NCI-H774 (cell line): ENCODE results near the gene HSD17B7.

ENCODE experiments used
- DNase-seq: peaks from one replicate; lab custom pipeline; 2025; lab: John Stamatoyannopoulos, UW

The HSD17B7 gene

DNA sequence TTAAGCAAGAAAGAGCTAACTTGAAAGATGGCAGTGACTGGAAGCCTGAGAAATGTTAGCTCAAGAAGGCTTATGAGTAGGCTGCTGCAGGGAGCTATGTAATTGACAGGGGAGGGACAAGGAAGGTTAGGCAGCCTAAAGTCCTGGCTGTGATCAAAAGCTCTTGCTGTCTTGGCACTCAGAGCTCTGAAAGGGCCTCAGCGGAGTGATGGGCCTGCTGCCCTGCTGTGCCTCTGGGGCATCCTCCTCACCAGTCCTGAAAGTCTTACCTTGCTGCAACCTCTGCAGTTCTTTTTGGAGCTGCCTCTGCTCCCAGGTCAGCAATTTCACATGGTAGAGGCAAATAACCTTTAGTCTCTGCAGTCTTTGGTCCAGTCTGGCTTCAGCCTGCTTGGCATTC lies 68.7 kb downstream of the HSD17B7 start:
- no peak for DNase-seq

DNA sequence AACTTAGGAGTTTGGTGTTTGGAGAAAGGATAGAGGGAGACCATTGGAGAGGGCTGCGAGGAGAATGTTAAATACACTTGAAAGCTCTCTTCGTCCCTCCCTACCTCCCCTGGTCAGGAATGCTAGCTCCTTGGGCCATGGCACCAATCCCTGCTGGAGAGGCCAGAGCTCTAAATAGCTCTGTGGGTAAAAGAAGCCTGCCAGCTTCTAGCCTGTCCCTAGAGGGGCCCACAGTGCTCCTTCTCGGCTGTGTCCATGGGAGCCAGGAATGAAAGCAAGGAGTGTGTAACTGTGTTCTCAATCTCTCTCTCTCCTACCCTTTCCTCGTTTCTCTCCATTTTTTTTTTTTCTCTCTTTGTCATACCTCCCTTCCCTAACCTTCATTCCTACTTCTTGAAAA lies 70.6 kb downstream of the HSD17B7 start, which contains the start of gene CCDC190:
Gene CCDC190 (minus strand): TSS at position 75 of the 400 bp plus-strand sequence. CDS start 1,529 bp downstream, outside the sequence.
- DNase-seq, result no peak

DNA sequence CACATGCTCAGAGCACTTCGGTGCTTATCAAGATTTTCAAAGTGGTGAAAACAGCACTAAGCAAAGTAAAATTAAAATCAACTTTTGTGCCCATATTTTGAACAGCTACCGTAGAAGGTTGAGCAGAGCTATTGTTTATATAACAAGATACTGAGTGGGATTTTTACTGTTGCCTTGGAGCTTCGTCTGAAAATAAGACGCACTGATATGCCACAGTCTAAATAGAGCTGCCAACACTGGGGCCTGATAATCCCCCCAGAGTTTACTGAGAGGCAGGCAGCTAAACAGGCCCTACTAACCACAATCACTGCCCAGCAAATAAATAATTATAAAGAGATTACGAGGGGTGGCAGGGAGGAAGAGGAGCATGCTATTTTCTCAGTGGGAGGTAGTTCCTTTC lies 71.1 kb downstream of the HSD17B7 start:
- no peak for DNase-seq
